NCI-H1694 (cell line): ENCODE measurements around the gene DEGS2.

Source experiments
- DNase-seq: peaks from one replicate; lab custom pipeline; 2025; lab: John Stamatoyannopoulos, UW

Gene DEGS2

GRCh38 chr14:100148837-100149731, 10.4 kb downstream of the DEGS2 start:
- DNase-seq: no peak

- DNase-seq: no peak
Measured at GRCh38 chr14:100147691-100148464, 11.6 kb downstream of the DEGS2 start.

- no peak for DNase-seq
Measured at GRCh38 chr14:100147181-100147631, 12.2 kb downstream of the DEGS2 start.

GRCh38 chr14:100146531-100147091, 12.8 kb downstream of the DEGS2 start:
- DNase-seq: no peak

GRCh38 chr14:100145682-100146464, 13.6 kb downstream of the DEGS2 start:
- DNase-seq: no peak

GRCh38 chr14:100144996-100145646, 14.3 kb downstream of the DEGS2 start:
- DNase-seq: no peak

- no peak for DNase-seq
Measured at GRCh38 chr14:100144645-100144995, 14.8 kb downstream of the DEGS2 start.

GRCh38 chr14:100143934-100144333, 15.5 kb downstream of the DEGS2 start:
- DNase-seq: no peak

- no peak for DNase-seq
Measured at GRCh38 chr14:100143523-100143922, 15.9 kb downstream of the DEGS2 start.

- no peak for DNase-seq
Measured at GRCh38 chr14:100142073-100143040, 17.1 kb downstream of the DEGS2 start.

- no peak for DNase-seq
Measured at GRCh38 chr14:100141098-100141497, 18.3 kb downstream of the DEGS2 start.

GRCh38 chr14:100140452-100141078, 18.9 kb downstream of the DEGS2 start:
- DNase-seq: no peak

- no peak for DNase-seq
Measured at GRCh38 chr14:100138955-100139354, 20.5 kb downstream of the DEGS2 start.

- DNase-seq: no peak
Measured at GRCh38 chr14:100138082-100138787, 21.2 kb downstream of the DEGS2 start.

- no peak for DNase-seq
Measured at GRCh38 chr14:100137173-100137572, 22.3 kb downstream of the DEGS2 start.

GRCh38 chr14:100135784-100136183, 23.7 kb downstream of the DEGS2 start:
- no peak for DNase-seq

GRCh38 chr14:100135073-100135472, 24.4 kb downstream of the DEGS2 start:
- no peak for DNase-seq

GRCh38 chr14:100134586-100134985, 24.9 kb downstream of the DEGS2 start:
- no peak for DNase-seq

- no peak for DNase-seq
Measured at GRCh38 chr14:100132903-100133510, 26.4 kb downstream of the DEGS2 start.
